K562 (cell line): ENCODE measurements around the gene POLR1C. TPM values are rescaled to one million over a fixed set of nuclear protein-coding genes. Genes with fewer than 3 reads are reported as not detected.

Experiments used
- ATAC-seq: fragments of 200-7000 bp; cut with Tn5 transposase; 3 replicates; pipeline ENCODE4 v1.9.1; 2020; ENCODE audit warnings: moderate library complexity
- BruUV-seq: library from RNA; stranded (reverse); fragments of 400-500 nt; replicated peaks from 2 replicates; lab custom pipeline; 2021; lab: Mats Ljungman, UMichigan
- CTCF ChIA-PET: fragments of 300-600 bp; formaldehyde crosslinking; extraction: SDS; loops from one replicate; lab custom pipeline; 2021; ENCODE audit warnings: low intra/inter-chr PET ratio; lab: Yijun Ruan, JAX
- POLR2A ChIA-PET: fragments of 300-600, 350-650 bp; sonication (Branson Sonifier 250); formaldehyde crosslinking; extraction: SDS; loops from one replicate; lab custom pipeline; 2021; ENCODE audit warnings: antibody characterized with exemption, inconsistent platforms; lab: Yijun Ruan, JAX
- DNase-seq, 4 experiments: peaks; one replicate each; pipeline versions ENCODE4 v3.0.0 to v3.0.0-alpha.2; 2011 to 2018; ENCODE audit warnings: low spot score in 3 of 4, mixed read lengths in 3 of 4; ENCODE audit errors: extremely low read depth in 1 of 4
- FAIRE-seq: peaks from 2 replicates; lab custom pipeline; 2011; peaks lifted over from hg19 to GRCh38; lab: Jason Lieb, UNC
- H2AFZ ChIP-seq: 2 replicates; pipeline ENCODE4 v1.6.0; 2011; ENCODE audit warnings: low read depth, low read length, control low read depth, inconsistent platforms
- H3K27ac ChIP-seq: fragments of 200-600 bp; 3 replicates; pipeline ENCODE4 v1.8.0; 2011; ENCODE audit warnings: low read depth, mild to moderate bottlenecking, control low read depth, inconsistent platforms, low read length, moderate library complexity, mixed read lengths; ENCODE audit errors: extremely low read depth
- H3K27me3 ChIP-seq, 2 experiments: fragments of 300-600 bp in 1 of 2; 2 replicates in 1 of 2; 3 replicates in 1 of 2; pipeline versions ENCODE4 v1.6.0 to v1.8.0; 2011; ENCODE audit warnings: inconsistent platforms in 2 of 2, low read length in 2 of 2, mild to moderate bottlenecking in 1 of 2, mixed read lengths in 1 of 2, moderate library complexity in 1 of 2; ENCODE audit not compliant: control insufficient read depth in 2 of 2, insufficient read depth in 2 of 2
- H3K36me3 ChIP-seq: fragments of 300-600 bp; 3 replicates; pipeline ENCODE4 v1.8.0; 2011; ENCODE audit warnings: mild to moderate bottlenecking, low read length, inconsistent platforms; ENCODE audit not compliant: control insufficient read depth, insufficient read depth
- H3K4me1 ChIP-seq, 2 experiments: fragments of 200-600 bp in 1 of 2; replicated peaks in 1 of 2; 2 replicates in 1 of 2; 3 replicates in 1 of 2; pipeline versions ENCODE4 v1.5.1 to v1.8.0; 2011; ENCODE audit warnings: inconsistent platforms in 2 of 2, low read length in 2 of 2, mild to moderate bottlenecking in 1 of 2, mixed read lengths in 1 of 2, moderate library complexity in 1 of 2; ENCODE audit not compliant: control insufficient read depth in 2 of 2, insufficient read depth in 2 of 2
- H3K4me2 ChIP-seq: 2 replicates; pipeline ENCODE4 v1.6.1; 2011; ENCODE audit warnings: low read length, control low read depth, inconsistent platforms, mixed read lengths; ENCODE audit not compliant: insufficient read depth
- H3K4me3 ChIP-seq: fragments of 200-600 bp; sonication (generic), shearing (Covaris generic); 2 replicates; pipeline ENCODE4 v1.5.1; 2016; ENCODE audit warnings: control low read depth, inconsistent platforms
- H3K79me2 ChIP-seq: fragments of 200-600 bp; 3 replicates; pipeline ENCODE4 v1.8.0; 2011; ENCODE audit warnings: low read length, inconsistent platforms; ENCODE audit not compliant: control insufficient read depth, insufficient read depth
- H3K9ac ChIP-seq, 2 experiments: 2 replicates each; pipeline versions ENCODE4 v1.6.0 to v1.6.1; 2011; ENCODE audit warnings: low read depth in 2 of 2, low read length in 2 of 2, control low read depth in 1 of 2, inconsistent platforms in 1 of 2, mild to moderate bottlenecking in 1 of 2, mixed read lengths in 1 of 2; ENCODE audit not compliant: insufficient read depth in 1 of 2
- H3K9me1 ChIP-seq: one replicate; pipeline ENCODE4 v1.6.0; 2011; ENCODE audit warnings: inconsistent platforms, mild to moderate bottlenecking, low read length, moderate library complexity; ENCODE audit not compliant: control insufficient read depth, insufficient read depth
- H3K9me3 ChIP-seq: replicated peaks from 2 replicates; pipeline ENCODE4 v1.5.1; 2011; ENCODE audit warnings: low read depth, low read length, inconsistent platforms; ENCODE audit not compliant: control insufficient read depth, insufficient read depth
- H4K20me1 ChIP-seq: replicated peaks from 2 replicates; pipeline ENCODE4 v1.6.1; 2011; ENCODE audit warnings: low read length, inconsistent platforms, mixed read lengths; ENCODE audit not compliant: control insufficient read depth, insufficient read depth
- ATF3 ChIP-seq, 2 experiments: fragments of 450-650 bp in 1 of 2; sonication (generic) in 1 of 2; formaldehyde crosslinking in 1 of 2; IDR thresholded peaks in 1 of 2; conservative IDR thresholded peaks in 1 of 2; 2 replicates each; pipeline versions ENCODE4 v1.6.1 to v1.8.1; 2016 to 2023; ENCODE audit warnings: mild to moderate bottlenecking in 2 of 2, moderate library complexity in 2 of 2, inconsistent platforms in 1 of 2, missing genetic modification reagents in 1 of 2
- CEBPB ChIP-seq: fragments of 450-650 bp; IDR thresholded peaks from 2 replicates; pipeline ENCODE4 v1.6.1; 2016; ENCODE audit warnings: missing genetic modification characterization, missing compliant biosample characterization
- CEBPG ChIP-seq, 3 experiments: fragments of 200-800 bp in 1 of 3; sonication (Bioruptor generic) in 1 of 3; sonication (generic) in 1 of 3; formaldehyde crosslinking in 1 of 3; IDR thresholded peaks in 2 of 3; conservative IDR thresholded peaks in 1 of 3; 2 replicates each; pipeline versions ENCODE4 v1.6.1 to v1.8.0; 2016 to 2022; ENCODE audit warnings: missing compliant biosample characterization in 2 of 3, missing genetic modification characterization in 2 of 3, mild to moderate bottlenecking in 1 of 3, missing genetic modification reagents in 1 of 3
- PHF20 ChIP-seq: fragments of 450-650 bp; IDR thresholded peaks from 2 replicates; pipeline ENCODE4 v1.6.1; 2018; ENCODE audit not compliant: partially characterized antibody
- PKNOX1 ChIP-seq: fragments of 450-650 bp; IDR thresholded peaks from 2 replicates; pipeline ENCODE4 v1.6.1; 2016
- WGBS: fragments of 100-300 bp; shearing (Covaris generic); methylation state at CpG from one replicate; pipeline ENCODE4 v1.1.6; 2016; ENCODE audit warnings: low coverage, mixed read lengths; ENCODE audit not compliant: insufficient coverage; ENCODE audit errors: missing lambda C conversion rate; 5-methylcytosine and 5-hydroxymethylcytosine counted together
- in situ Hi-C: fragments of 300-500 bp; cut with MboI; formaldehyde crosslinking; loops from 4 replicates; pipeline ENCODE4 v1.15.0; 2018; ENCODE audit warnings: inconsistent platforms, mixed read lengths
- intact Hi-C: fragments of 100-400 bp; cut with micrococcal nuclease; formaldehyde crosslinking; loops from 2 replicates; pipeline ENCODE4 v1.14.2; 2022
- polyA plus RNA-seq, 8 experiments: library from polyadenylated mRNA; depleted of rRNA in 4 of 8; stranded (reverse) in 5 of 8; unstranded in 3 of 8; fragments of >200 nt; fragmentation: Nextera tagmentation in 2 of 8; fragmentation: Illumina TruSeq in 1 of 8; extraction: Ambion mirVana in 2 of 8; extraction: Trizol in 1 of 8; gene quantifications; 2 replicates each; pipeline versions ENCODE4 v1.2.1 to v1.2.3, GENCODE V29; 2011 to 2014; ENCODE audit warnings: inconsistent platforms in 1 of 8, missing spikeins in 1 of 8
- total RNA-seq, 7 experiments: library from RNA; depleted of rRNA in 6 of 7; stranded (reverse); fragments of >200 nt in 6 of 7; fragmentation: Illumina TruSeq in 2 of 7; extraction: Trizol in 2 of 7; gene quantifications; 2 replicates each; pipeline versions ENCODE4 v1.2.1 to v1.2.3, GENCODE V29; 2011 to 2021; ENCODE audit warnings: low replicate concordance in 1 of 7

The POLR1C gene
- total and polyA plus RNA-seq, 9 of the 15 experiments (the other 6 are each of a cell fraction or from before 2014, with no cell fraction given): 83.5 to 429 (median 120) TPM

- no peak overlapping the region for H3K4me3 ChIP-seq
- peaks cover 3% of the 10 kb centered on the region for H3K9me1 ChIP-seq
- H3K9ac ChIP-seq: no peak overlapping the region
- peaks cover 10% of the 10 kb centered on the region; the same call in 1 of the 3 replicates for H3K36me3 ChIP-seq
- no TSS peak for BruUV-seq
- intact Hi-C loops: no loop called here
- ATAC-seq (peak; percentile 29), FAIRE-seq (peak; percentile 44), DNase-seq (no peak)
- H2AFZ ChIP-seq: no peak overlapping the region
- no peaks in the 10 kb centered on the region for H3K27me3 ChIP-seq
- H4K20me1 ChIP-seq: 0 out of 2 replicates have a peak, but pooled peaks cover 6% of the 10 kb centered on the region
- TF ChIP-seq CEBPG (CRISPR knock-in tag; IDR thresholded peaks at IDR 0.05) (peak; percentile 80), CEBPG (tag; conservative IDR thresholded peaks at IDR 0.05 in 1 of 2, IDR thresholded peaks at IDR 0.05 in 1 of 2) (peak; percentile 68 to 72), PHF20 (no peak), PKNOX1 (peak; percentile 90), ATF3 (IDR thresholded peaks at IDR 0.05) (peak; percentile 66), ATF3 (CRISPR knock-in tag; conservative IDR thresholded peaks at IDR 0.05) (no peak), CEBPB (tag) (peak; percentile 27; the same call in 1 of the 2 replicates)
- H3K4me2 ChIP-seq: no peak overlapping the region
- WGBS: 82% methylated on average over 2 of the region's 2 CpGs
- in situ Hi-C loops: no loop called here
- peaks cover 23% of the 10 kb centered on the region for H3K79me2 ChIP-seq
- H3K4me1 ChIP-seq: peaks cover 0 to 19% of the 10 kb centered on the region in 2 experiments; a peak in 4 of 5 replicates
- no peak overlapping the region for H3K27ac ChIP-seq
- no peaks in the 10 kb centered on the region for H3K9me3 ChIP-seq
- POLR2A ChIA-PET: interaction anchor here (0.6 to 4.9 kb wide), 5 partner anchors 8 to 99 kb away, joined by 3 to 24 read pairs (median 4); no protein-coding TSS in a partner anchor
- CTCF ChIA-PET: no interaction called here
Measured at GRCh38 chr6:43481075-43481474, 35.8 kb upstream of the POLR1C start.
